GM18951 (cell line): Measurements from ENCODE around the gene CILP2.

Source experiments
- POLR2A ChIP-seq: IDR thresholded peaks from 4 replicates; pipeline ENCODE4 v1.6.1; 2011; ENCODE audit warnings: mild to moderate bottlenecking; ENCODE audit not compliant: insufficient read length, insufficient read depth; ENCODE audit errors: extremely low read depth
- in situ Hi-C: fragments of 300-500 bp; cut with MboI; formaldehyde crosslinking; loops from one replicate; pipeline ENCODE4 v1.12.0; 2022; ENCODE audit warnings: low sequenced_read_pairs, mixed read lengths, inconsistent platforms; ENCODE audit not compliant: unreplicated experiment

Gene CILP2

GRCh38 chr19:19537075-19538048, 703 bp upstream of the CILP2 start:
- in situ Hi-C loops: loop anchor here (25.0 kb wide), 1 partner anchor 425 kb away; no protein-coding TSS in a partner anchor
- TF ChIP-seq POLR2A: no peak

- no peak for TF ChIP-seq POLR2A
- in situ Hi-C loops: loop anchor here (25.0 kb wide), 1 partner anchor 424 kb away; no protein-coding TSS in a partner anchor
Measured at GRCh38 chr19:19538785-19539166, 711 bp downstream of the CILP2 start.

- TF ChIP-seq POLR2A: no peak
- in situ Hi-C loops: loop anchor here (25.0 kb wide), 1 partner anchor 423 kb away; no protein-coding TSS in a partner anchor
Measured at GRCh38 chr19:19539698-19540063, 1.6 kb downstream of the CILP2 start.

- in situ Hi-C loops: loop anchor here (25.0 kb wide), 1 partner anchor 422 kb away; no protein-coding TSS in a partner anchor
- no peak for TF ChIP-seq POLR2A
Measured at GRCh38 chr19:19540064-19540714, 2.1 kb downstream of the CILP2 start.

GRCh38 chr19:19540715-19541515, 2.9 kb downstream of the CILP2 start:
- no peak for TF ChIP-seq POLR2A
- in situ Hi-C loops: loop anchor here (25.0 kb wide), 1 partner anchor 421 kb away; no protein-coding TSS in a partner anchor

GRCh38 chr19:19541616-19542015, 3.6 kb downstream of the CILP2 start:
- in situ Hi-C loops: loop anchor here (25.0 kb wide), 1 partner anchor 421 kb away; no protein-coding TSS in a partner anchor
- TF ChIP-seq POLR2A: no peak

GRCh38 chr19:19542507-19542906, 4.4 kb downstream of the CILP2 start:
- no peak for TF ChIP-seq POLR2A
- in situ Hi-C loops: loop anchor here (25.0 kb wide), 1 partner anchor 420 kb away; no protein-coding TSS in a partner anchor

GRCh38 chr19:19543101-19543500, 5.0 kb downstream of the CILP2 start:
- in situ Hi-C loops: loop anchor here (25.0 kb wide), 1 partner anchor 419 kb away; no protein-coding TSS in a partner anchor
- TF ChIP-seq POLR2A: no peak

- TF ChIP-seq POLR2A: no peak
- in situ Hi-C loops: loop anchor here (25.0 kb wide), 1 partner anchor 419 kb away; no protein-coding TSS in a partner anchor
Measured at GRCh38 chr19:19543640-19544039, 5.6 kb downstream of the CILP2 start.

GRCh38 chr19:19544257-19544953, 6.3 kb downstream of the CILP2 start:
- in situ Hi-C loops: loop anchor here (25.0 kb wide), 1 partner anchor 418 kb away; no protein-coding TSS in a partner anchor
- no peak for TF ChIP-seq POLR2A

GRCh38 chr19:19544954-19545591, 7.0 kb downstream of the CILP2 start:
- in situ Hi-C loops: loop anchor here (25.0 kb wide), 1 partner anchor 417 kb away; no protein-coding TSS in a partner anchor
- TF ChIP-seq POLR2A: no peak

- in situ Hi-C loops: loop anchor here (25.0 kb wide), 1 partner anchor 417 kb away; no protein-coding TSS in a partner anchor
- no peak for TF ChIP-seq POLR2A
Measured at GRCh38 chr19:19545707-19546106, 7.6 kb downstream of the CILP2 start.

- no peak for TF ChIP-seq POLR2A
- in situ Hi-C loops: loop anchor here (25.0 kb wide), 1 partner anchor 416 kb away; no protein-coding TSS in a partner anchor
Measured at GRCh38 chr19:19546751-19547162, 8.7 kb downstream of the CILP2 start.
